ENCODE results near the gene MED25. TPM values are rescaled to one million over a fixed set of nuclear protein-coding genes. Genes with fewer than 3 reads are reported as not detected.

The MED25 gene
- total and polyA plus RNA-seq, 2 of the 8 experiments (the other 6 are each of a cell fraction or from before 2014, with no cell fraction given), result 21.6 to 71.4 TPM

DNA sequence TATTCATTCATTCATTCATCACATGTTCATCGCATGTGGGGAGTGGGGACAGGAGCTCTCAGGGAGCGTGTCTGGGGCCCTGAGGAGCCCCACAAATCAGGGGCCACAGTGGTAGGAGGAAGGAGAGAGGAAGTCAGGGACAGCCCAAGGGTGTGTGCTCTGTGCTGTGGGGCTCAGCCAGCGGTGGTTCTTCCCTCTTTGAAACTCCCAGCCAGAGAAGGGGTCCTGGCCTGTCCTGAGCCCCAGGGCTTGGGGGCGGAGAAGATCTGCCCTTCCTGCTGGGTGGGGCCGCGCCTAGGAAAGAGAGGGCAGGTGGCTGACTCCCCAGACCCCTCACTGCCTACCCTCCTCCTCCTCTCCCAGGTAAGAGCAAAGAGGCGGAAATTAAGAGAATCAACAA is 36.7 kb upstream of the MED25 start:
- Histone ChIP-seq H3K36me3 (ENCODE audit: control insufficient read depth in 2 of 4, insufficient read depth in 4 of 4, low read length in 3 of 4) (peaks cover 2 to 17% (median 10%) of the 10 kb centered on the region in 4 experiments; a peak in 6 of 8 replicates), H3K18ac (ENCODE audit: extremely low read depth, low read length) (no peak overlapping the region), H3K79me2 (ENCODE audit: control insufficient read depth in 1 of 2, insufficient read depth in 2 of 2, low read length in 2 of 2) (no peaks in the 10 kb centered on the region; a peak in 1 of 4 replicates), H2BK15ac (ENCODE audit: low read length) (no peak overlapping the region), H4K8ac (ENCODE audit: extremely low read depth, insufficient read depth, low read length) (no peak overlapping the region; the same call in 1 of the 2 replicates), H2BK5ac (ENCODE audit: low read depth, low read length) (0 out of 2 replicates have a peak overlapping the region, but pooled peaks have one; percentile 60), H3K4me3 (ENCODE audit: extremely low read depth in 1 of 4, insufficient read depth in 2 of 4, low read depth in 3 of 4, low read length in 4 of 4) (no peak overlapping the region), H3K27me3 (replicated peaks in 1 of 4; ENCODE audit: control insufficient read depth in 3 of 4, extremely low read depth in 1 of 4, insufficient read depth in 3 of 4, low read length in 3 of 4) (no peaks in the 10 kb centered on the region), H4K91ac (replicated peaks; ENCODE audit: insufficient read length, low read length) (no peak overlapping the region), H4K5ac (ENCODE audit: insufficient read length, low read depth, low read length) (no peak overlapping the region), H3K4me1 (replicated peaks in 1 of 4; ENCODE audit: control insufficient read depth in 3 of 4, insufficient read depth in 4 of 4, low read length in 3 of 4) (no peaks in the 10 kb centered on the region; a peak in 2 of 7 replicates), H3K56ac (replicated peaks; ENCODE audit: insufficient read length, low read depth, low read length) (no peak overlapping the region), H2BK120ac (replicated peaks; ENCODE audit: low read depth, low read length) (no peak overlapping the region), H3K79me1 (ENCODE audit: low read depth, low read length) (peaks cover 9% of the 10 kb centered on the region), H3K4me2 (ENCODE audit: insufficient read depth in 1 of 2, low read depth in 2 of 2, low read length in 2 of 2) (no peak overlapping the region), H3K14ac (ENCODE audit: insufficient read length) (no peak overlapping the region), H3K9me3 (ENCODE audit: insufficient read depth in 2 of 2, low read depth in 1 of 2, low read length in 1 of 2) (no peaks in the 10 kb centered on the region), H2BK20ac (ENCODE audit: low read length) (no peak overlapping the region), H4K20me1 (replicated peaks in 1 of 2; ENCODE audit: control insufficient read depth in 1 of 2, insufficient read depth in 2 of 2, low read length in 2 of 2) (peaks cover 2 to 7% of the 10 kb centered on the region in 2 experiments), H3K23me2 (ENCODE audit: low read depth, low read length) (no peaks in the 10 kb centered on the region; the same call in 1 of the 2 replicates), H2AFZ (ENCODE audit: low read length) (no peak overlapping the region), H3K23ac (ENCODE audit: insufficient read length) (no peak overlapping the region), H3K4ac (replicated peaks; ENCODE audit: insufficient read length, low read depth, low read length) (no peak overlapping the region), H2AK5ac (ENCODE audit: low read depth, low read length) (no peak overlapping the region), H3K27ac (ENCODE audit: low read depth, low read length) (no peak overlapping the region), H2BK12ac (ENCODE audit: low read depth, low read length) (no peak overlapping the region), H3K9ac (replicated peaks in 1 of 4; ENCODE audit: extremely low read depth in 1 of 4, low read depth in 3 of 4, low read length in 3 of 4) (no peak overlapping the region)
- 89% methylated on average over 7 of the region's 7 CpGs; no CpG with 5 or more reads in 1 of the 2 experiments for WGBS, 2 experiments (ENCODE audit: extremely low coverage in 1 of 2, insufficient coverage in 1 of 2, insufficient read length in 1 of 2, insufficient replicate concordance in 2 of 2, low coverage in 1 of 2, low lambda C conversion rate in 2 of 2, missing lambda C conversion rate in 1 of 2)
- ChIA-PET CTCF (ENCODE audit: partially characterized antibody) (interaction anchor here (1.2 to 2.8 kb wide), 3 partner anchors 23 to 63 kb away, joined by 3 to 14 read pairs (median 6); no protein-coding TSS in a partner anchor), POLR2A (ENCODE audit: partially characterized antibody) (interaction anchor here (1.0 to 2.0 kb wide), 2 partner anchors 10 to 90 kb away, joined by 3 to 8 read pairs; no protein-coding TSS in a partner anchor)
- FAIRE-seq (no peak), DNase-seq (ENCODE audit: low read depth in 1 of 2, low spot score in 2 of 2) (no peak)
- TF ChIP-seq KDM4A (IDR thresholded peaks at IDR 0.05; ENCODE audit: low read depth, low read length, severe bottlenecking) (no peak), BRCA1 (IDR thresholded peaks at IDR 0.05; ENCODE audit: low read depth, low read length) (no peak), TCF12 (IDR thresholded peaks at IDR 0.05; ENCODE audit: low read depth, low read length) (no peak), SP2 (IDR thresholded peaks at IDR 0.05; ENCODE audit: low read length) (no peak), SIRT6 (IDR thresholded peaks at IDR 0.05; ENCODE audit: low read length) (no peak), KDM1A (IDR thresholded peaks at IDR 0.05; ENCODE audit: borderline replicate concordance, low read length) (no peak), GTF2F1 (IDR thresholded peaks at IDR 0.05; ENCODE audit: borderline replicate concordance, low read depth, low read length) (no peak), CBX8 (IDR thresholded peaks at IDR 0.05; ENCODE audit: borderline replicate concordance, low read depth, low read length) (no peak), CHD2 (IDR thresholded peaks at IDR 0.05; ENCODE audit: low read length) (no peak), SRF (IDR thresholded peaks at IDR 0.05; ENCODE audit: low read depth, low read length) (no peak), HDAC6 (IDR thresholded peaks at IDR 0.05; ENCODE audit: low read depth, low read length) (no peak), FOSL1 (IDR thresholded peaks at IDR 0.05; ENCODE audit: insufficient read depth, low read depth, low read length) (no peak)
- TF ChIP-seq, protein P1, sequence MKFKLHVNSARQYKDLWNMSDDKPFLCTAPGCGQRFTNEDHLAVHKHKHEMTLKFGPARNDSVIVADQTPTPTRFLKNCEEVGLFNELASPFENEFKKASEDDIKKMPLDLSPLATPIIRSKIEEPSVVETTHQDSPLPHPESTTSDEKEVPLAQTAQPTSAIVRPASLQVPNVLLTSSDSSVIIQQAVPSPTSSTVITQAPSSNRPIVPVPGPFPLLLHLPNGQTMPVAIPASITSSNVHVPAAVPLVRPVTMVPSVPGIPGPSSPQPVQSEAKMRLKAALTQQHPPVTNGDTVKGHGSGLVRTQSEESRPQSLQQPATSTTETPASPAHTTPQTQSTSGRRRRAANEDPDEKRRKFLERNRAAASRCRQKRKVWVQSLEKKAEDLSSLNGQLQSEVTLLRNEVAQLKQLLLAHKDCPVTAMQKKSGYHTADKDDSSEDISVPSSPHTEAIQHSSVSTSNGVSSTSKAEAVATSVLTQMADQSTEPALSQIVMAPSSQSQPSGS (IDR thresholded peaks at IDR 0.05; ENCODE audit: low read length), result no peak
